IMR-90 (cell line): ENCODE data around the gene CLOCK.

Experiments
- BHLHE40 ChIP-seq: fragments of 150-350 bp; IDR thresholded peaks from 2 replicates; pipeline ENCODE4 v1.6.1; 2016; ENCODE audit warnings: mild to moderate bottlenecking, low read depth, low read length
- CEBPB ChIP-seq: IDR thresholded peaks from 2 replicates; pipeline ENCODE4 v1.6.1; 2012; ENCODE audit warnings: low read depth, low read length, improper control_type of control experiment
- FOS ChIP-seq: fragments of 150-350 bp; IDR thresholded peaks from 2 replicates; pipeline ENCODE4 v1.6.1; 2016; ENCODE audit warnings: low read depth, low read length
- MAFK ChIP-seq: IDR thresholded peaks from 2 replicates; pipeline ENCODE4 v1.6.1; 2012; ENCODE audit warnings: low read depth, low read length, improper control_type of control experiment
- MXI1 ChIP-seq: IDR thresholded peaks from 2 replicates; pipeline ENCODE4 v1.6.1; 2012; ENCODE audit warnings: low read depth, mild to moderate bottlenecking, low read length, moderate library complexity, borderline replicate concordance
- NFE2L2 ChIP-seq: fragments of 150-350 bp; IDR thresholded peaks from 2 replicates; pipeline ENCODE4 v1.6.1; 2016; ENCODE audit warnings: low read depth, mild to moderate bottlenecking, low read length
- POLR2A ChIP-seq: IDR thresholded peaks from 2 replicates; pipeline ENCODE4 v1.6.1; 2012; ENCODE audit warnings: mild to moderate bottlenecking, low read depth, low read length
- RAD21 ChIP-seq: IDR thresholded peaks from 2 replicates; pipeline ENCODE4 v1.6.1; 2012; ENCODE audit warnings: low read length, improper control_type of control experiment
- RCOR1 ChIP-seq: IDR thresholded peaks from 2 replicates; pipeline ENCODE4 v1.6.1; 2012; ENCODE audit warnings: mild to moderate bottlenecking, low read length, improper control_type of control experiment; ENCODE audit not compliant: insufficient replicate concordance
- RFX5 ChIP-seq: IDR thresholded peaks from 2 replicates; pipeline ENCODE4 v1.8.0; 2012; ENCODE audit warnings: low read depth, mild to moderate bottlenecking, low read length, moderate library complexity
- SMC3 ChIP-seq: fragments of 150-350 bp; IDR thresholded peaks from 2 replicates; pipeline ENCODE4 v1.6.1; 2016; ENCODE audit warnings: low read depth, mild to moderate bottlenecking, antibody characterized with exemption, low read length, moderate library complexity
- TF ChIP-seq, protein P1 (sequence below): conservative IDR thresholded peaks from 2 replicates; pipeline ENCODE4 v1.5.1; 2012; ENCODE audit warnings: mild to moderate bottlenecking, low read depth, low read length, improper control_type of control experiment

DNA sequence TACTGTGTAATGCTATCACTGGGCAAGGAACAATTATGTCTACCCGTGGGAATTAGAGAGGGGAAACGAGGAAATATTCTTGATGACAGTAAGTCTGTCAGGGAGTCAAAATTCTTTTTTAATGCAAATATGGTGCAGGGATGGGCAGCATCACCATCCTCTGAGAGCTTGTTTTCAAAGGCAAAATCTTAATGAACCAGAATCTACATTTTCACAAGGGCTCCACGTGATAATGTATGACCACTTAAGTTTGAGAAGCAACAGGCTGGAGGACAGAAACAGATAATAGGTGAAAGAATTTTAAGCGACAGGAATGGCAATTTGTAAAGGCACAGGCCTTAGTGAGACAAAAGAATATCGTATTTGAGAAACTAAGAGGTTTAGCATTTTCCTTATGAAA, 63.4 kb downstream of the CLOCK start:
- no peak for TF ChIP-seq MAFK
- TF ChIP-seq, protein P1, sequence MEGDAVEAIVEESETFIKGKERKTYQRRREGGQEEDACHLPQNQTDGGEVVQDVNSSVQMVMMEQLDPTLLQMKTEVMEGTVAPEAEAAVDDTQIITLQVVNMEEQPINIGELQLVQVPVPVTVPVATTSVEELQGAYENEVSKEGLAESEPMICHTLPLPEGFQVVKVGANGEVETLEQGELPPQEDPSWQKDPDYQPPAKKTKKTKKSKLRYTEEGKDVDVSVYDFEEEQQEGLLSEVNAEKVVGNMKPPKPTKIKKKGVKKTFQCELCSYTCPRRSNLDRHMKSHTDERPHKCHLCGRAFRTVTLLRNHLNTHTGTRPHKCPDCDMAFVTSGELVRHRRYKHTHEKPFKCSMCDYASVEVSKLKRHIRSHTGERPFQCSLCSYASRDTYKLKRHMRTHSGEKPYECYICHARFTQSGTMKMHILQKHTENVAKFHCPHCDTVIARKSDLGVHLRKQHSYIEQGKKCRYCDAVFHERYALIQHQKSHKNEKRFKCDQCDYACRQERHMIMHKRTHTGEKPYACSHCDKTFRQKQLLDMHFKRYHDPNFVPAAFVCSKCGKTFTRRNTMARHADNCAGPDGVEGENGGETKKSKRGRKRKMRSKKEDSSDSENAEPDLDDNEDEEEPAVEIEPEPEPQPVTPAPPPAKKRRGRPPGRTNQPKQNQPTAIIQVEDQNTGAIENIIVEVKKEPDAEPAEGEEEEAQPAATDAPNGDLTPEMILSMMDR: no peak
- TF ChIP-seq CEBPB: no peak
- no peak for TF ChIP-seq POLR2A
- TF ChIP-seq NFE2L2: no peak
- no peak for TF ChIP-seq RFX5
- no peak for TF ChIP-seq RCOR1
- no peak for TF ChIP-seq BHLHE40
- TF ChIP-seq MXI1: no peak
- TF ChIP-seq SMC3: no peak
- no peak for TF ChIP-seq FOS
- TF ChIP-seq RAD21: no peak
